Nephron (organoid): Measurements from ENCODE around the gene GABRR1.
A peak's percentile ranks its signal among the peaks of the same experiment; 100 is the strongest.

ENCODE experiments used
- H3K27ac Mint-ChIP-seq, 3 experiments: 2 replicates each; pipeline ENCODE4 v1.8.0; 2020; ENCODE audit warnings: mixed read lengths in 3 of 3, mild to moderate bottlenecking in 2 of 3, moderate library complexity in 1 of 3
- H3K27me3 Mint-ChIP-seq: 2 replicates; pipeline ENCODE4 v1.8.0; 2021; ENCODE audit warnings: low read depth, mild to moderate bottlenecking, moderate library complexity, mixed read lengths
- H3K36me3 Mint-ChIP-seq: 2 replicates; pipeline ENCODE4 v1.8.0; 2020; ENCODE audit warnings: low read depth, mixed read lengths
- H3K4me1 Mint-ChIP-seq: 2 replicates; pipeline ENCODE4 v1.8.0; 2020; ENCODE audit warnings: mixed read lengths
- H3K4me3 Mint-ChIP-seq, 3 experiments: 2 replicates each; pipeline ENCODE4 v1.8.0; 2020; ENCODE audit warnings: mild to moderate bottlenecking in 3 of 3, mixed read lengths in 3 of 3, moderate library complexity in 2 of 3
- H3K9me3 Mint-ChIP-seq: 2 replicates; pipeline ENCODE4 v1.8.0; 2020; ENCODE audit warnings: mixed read lengths
- TF ChIP-seq, protein P1 (sequence below), 3 experiments: fragments of 200-600 bp; sonication (generic); IDR thresholded peaks; one replicate each; pipeline ENCODE4 v1.5.0; 2021; ENCODE audit warnings: antibody characterized with exemption in 3 of 3; ENCODE audit not compliant: unreplicated experiment in 3 of 3

GABRR1 gene

GRCh38 chr6:89145091-89145955 lies 71.8 kb downstream of the GABRR1 start:
- Mint-ChIP-seq H3K9me3 (no peaks in the 10 kb centered on the region), H3K27ac (peak overlapping the region; percentile 81 to 96 (median 90)), H3K4me3 (peak overlapping the region; percentile 89 to 98 (median 94)), H3K4me1 (peaks cover 40% of the 10 kb centered on the region), H3K36me3 (peaks cover 17% of the 10 kb centered on the region), H3K27me3 (peaks cover 5% of the 10 kb centered on the region)
- TF ChIP-seq, protein P1, sequence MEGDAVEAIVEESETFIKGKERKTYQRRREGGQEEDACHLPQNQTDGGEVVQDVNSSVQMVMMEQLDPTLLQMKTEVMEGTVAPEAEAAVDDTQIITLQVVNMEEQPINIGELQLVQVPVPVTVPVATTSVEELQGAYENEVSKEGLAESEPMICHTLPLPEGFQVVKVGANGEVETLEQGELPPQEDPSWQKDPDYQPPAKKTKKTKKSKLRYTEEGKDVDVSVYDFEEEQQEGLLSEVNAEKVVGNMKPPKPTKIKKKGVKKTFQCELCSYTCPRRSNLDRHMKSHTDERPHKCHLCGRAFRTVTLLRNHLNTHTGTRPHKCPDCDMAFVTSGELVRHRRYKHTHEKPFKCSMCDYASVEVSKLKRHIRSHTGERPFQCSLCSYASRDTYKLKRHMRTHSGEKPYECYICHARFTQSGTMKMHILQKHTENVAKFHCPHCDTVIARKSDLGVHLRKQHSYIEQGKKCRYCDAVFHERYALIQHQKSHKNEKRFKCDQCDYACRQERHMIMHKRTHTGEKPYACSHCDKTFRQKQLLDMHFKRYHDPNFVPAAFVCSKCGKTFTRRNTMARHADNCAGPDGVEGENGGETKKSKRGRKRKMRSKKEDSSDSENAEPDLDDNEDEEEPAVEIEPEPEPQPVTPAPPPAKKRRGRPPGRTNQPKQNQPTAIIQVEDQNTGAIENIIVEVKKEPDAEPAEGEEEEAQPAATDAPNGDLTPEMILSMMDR (IDR thresholded peaks at IDR 0.05; ENCODE audit: unreplicated experiment in 3 of 3), result no peak

DNA sequence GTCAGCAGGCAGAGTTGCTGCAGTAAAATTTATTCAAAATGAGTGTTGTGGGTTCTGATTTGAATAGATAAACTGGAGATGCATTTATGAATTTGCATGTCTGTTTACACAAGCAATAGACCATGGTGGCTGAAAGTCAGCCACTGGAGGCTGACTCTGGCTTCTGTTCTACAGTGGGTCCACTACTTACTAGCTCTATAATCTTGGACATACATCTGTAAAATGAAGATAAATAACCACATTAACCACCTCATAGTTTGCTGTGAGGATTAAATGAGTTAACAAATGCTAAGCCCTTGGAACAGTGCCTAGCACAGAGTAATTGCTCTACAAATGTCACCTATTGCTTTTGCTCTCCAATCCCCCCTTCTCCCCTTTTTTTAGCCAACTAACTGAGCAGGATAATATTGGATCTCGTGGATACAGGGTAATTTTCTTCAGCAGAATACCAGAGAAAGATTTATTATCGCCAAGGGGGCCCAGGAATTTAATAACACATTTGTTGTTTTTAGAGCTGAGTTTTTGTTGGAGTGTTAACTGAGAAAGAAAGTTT lies 72.7 kb downstream of the GABRR1 start:
- Mint-ChIP-seq H3K27me3 (peaks cover 5% of the 10 kb centered on the region), H3K4me1 (peaks cover 45% of the 10 kb centered on the region), H3K9me3 (no peaks in the 10 kb centered on the region), H3K4me3 (peak overlapping the region; percentile 73 to 87 (median 77)), H3K27ac (peak overlapping the region; percentile 70 to 90 (median 81)), H3K36me3 (peaks cover 15% of the 10 kb centered on the region)
- TF ChIP-seq, protein P1 (IDR thresholded peaks at IDR 0.05; ENCODE audit: unreplicated experiment in 3 of 3), result no peak

DNA sequence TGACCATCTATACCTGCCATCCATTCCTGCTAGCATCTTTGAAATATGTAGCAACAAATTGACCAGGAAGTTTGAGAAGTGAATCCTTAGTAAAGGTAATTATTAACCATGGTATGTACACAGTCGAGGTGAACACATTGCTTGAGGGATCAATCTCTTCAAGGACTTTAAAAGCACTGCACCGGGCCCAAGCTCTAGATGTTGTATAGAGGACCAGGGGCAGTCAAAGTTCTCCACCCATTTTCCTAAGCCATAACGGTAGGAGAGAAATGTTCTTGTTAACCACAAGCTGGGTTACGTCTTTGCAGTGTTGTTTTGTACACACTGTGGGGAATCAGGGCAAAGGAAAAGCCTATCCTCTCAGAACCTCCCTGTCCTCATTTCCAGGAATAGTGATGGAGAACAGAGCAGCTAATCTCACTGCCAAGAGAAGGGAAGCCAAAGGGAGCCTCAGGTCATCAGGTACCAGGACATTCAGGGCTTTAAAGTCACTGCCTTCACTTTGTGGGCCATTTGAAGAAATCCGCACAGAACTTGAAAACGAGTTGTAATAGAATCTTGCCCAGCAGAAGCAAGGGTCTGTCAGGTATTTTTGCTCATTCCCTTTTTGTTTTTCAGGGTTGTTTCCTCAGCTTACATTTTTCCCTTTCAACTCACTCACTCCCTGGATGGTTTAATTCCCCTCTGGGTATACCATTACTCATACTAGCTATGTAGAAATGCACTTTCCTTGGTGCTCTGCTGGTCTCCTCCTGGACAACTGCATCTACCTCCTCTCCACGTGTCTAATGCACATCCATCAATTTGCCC lies 76.6 kb downstream of the GABRR1 start:
- TF ChIP-seq, protein P1 (IDR thresholded peaks at IDR 0.05; ENCODE audit: unreplicated experiment in 3 of 3), result no peak
- H3K36me3 Mint-ChIP-seq, result peaks cover 4% of the 10 kb centered on the region
- H3K9me3 Mint-ChIP-seq, result no peaks in the 10 kb centered on the region
- no peaks in the 10 kb centered on the region for H3K27me3 Mint-ChIP-seq
- H3K4me3 Mint-ChIP-seq, result no peak overlapping the region
- peak overlapping the region in 1 of 3 experiments; percentile 42 for H3K27ac Mint-ChIP-seq
- H3K4me1 Mint-ChIP-seq, result peaks cover 30% of the 10 kb centered on the region

- Mint-ChIP-seq H3K4me3 (no peak overlapping the region), H3K27me3 (no peaks in the 10 kb centered on the region), H3K9me3 (no peaks in the 10 kb centered on the region), H3K4me1 (peaks cover 24% of the 10 kb centered on the region), H3K36me3 (peaks cover 4% of the 10 kb centered on the region), H3K27ac (peak overlapping the region; percentile 10 to 47 (median 24))
- TF ChIP-seq, protein P1 (IDR thresholded peaks at IDR 0.05; ENCODE audit: unreplicated experiment in 3 of 3), result no peak
Observed at GRCh38 chr6:89139509-89140346, 77.4 kb downstream of the GABRR1 start.

DNA sequence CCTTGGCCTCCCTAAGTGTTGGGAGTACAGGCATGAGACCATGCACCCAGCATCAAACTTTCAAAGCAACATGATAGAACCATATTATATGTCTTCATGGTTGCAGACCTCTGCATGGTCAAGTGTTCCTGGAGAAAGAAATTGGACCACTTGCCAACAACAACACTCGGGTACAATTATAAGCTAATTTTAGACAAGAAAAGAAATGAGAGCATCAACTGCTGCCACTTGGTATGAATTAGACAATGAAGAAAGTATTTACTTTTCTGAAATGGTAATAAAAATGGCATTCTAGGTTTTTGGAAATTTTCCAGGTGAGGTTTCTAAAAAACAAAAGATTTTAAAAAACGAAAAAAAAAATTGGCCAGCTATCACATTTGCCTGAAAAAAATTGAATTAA lies 79.0 kb downstream of the GABRR1 start:
- no peak overlapping the region for H3K27ac Mint-ChIP-seq
- peaks cover 10% of the 10 kb centered on the region for H3K36me3 Mint-ChIP-seq
- no peak overlapping the region for H3K4me3 Mint-ChIP-seq
- TF ChIP-seq, protein P1 (IDR thresholded peaks at IDR 0.05; ENCODE audit: unreplicated experiment in 3 of 3), result no peak
- no peaks in the 10 kb centered on the region for H3K9me3 Mint-ChIP-seq
- H3K4me1 Mint-ChIP-seq, result peaks cover 10% of the 10 kb centered on the region
- H3K27me3 Mint-ChIP-seq, result no peaks in the 10 kb centered on the region
